HEK293T (cell line): ENCODE data around the gene COG2.

ENCODE experiments used
- ARNT ChIP-seq: fragments of 450-650 bp; IDR thresholded peaks from 2 replicates; pipeline ENCODE4 v1.6.1; 2017; ENCODE audit warnings: mild to moderate bottlenecking
- FOXA1 ChIP-seq: fragments of 450-650 bp; IDR thresholded peaks from 2 replicates; pipeline ENCODE4 v1.6.1; 2016; ENCODE audit warnings: mild to moderate bottlenecking
- FOXM1 ChIP-seq: fragments of 450-650 bp; IDR thresholded peaks from 2 replicates; pipeline ENCODE4 v1.6.1; 2017; ENCODE audit warnings: mild to moderate bottlenecking, borderline replicate concordance
- HDGF ChIP-seq: fragments of 450-650 bp; IDR thresholded peaks from 2 replicates; pipeline ENCODE4 v1.6.1; 2017; ENCODE audit warnings: antibody characterized with exemption, borderline replicate concordance
- L3MBTL2 ChIP-seq: fragments of 450-650 bp; conservative IDR thresholded peaks from 2 replicates; pipeline ENCODE4 v1.6.1; 2016; ENCODE audit warnings: mild to moderate bottlenecking
- SUZ12 ChIP-seq: fragments of 450-650 bp; IDR thresholded peaks from 2 replicates; pipeline ENCODE4 v1.6.1; 2016; ENCODE audit warnings: mild to moderate bottlenecking

GRCh38 chr1:230642263-230642959 lies at the start of gene COG2:
- TF ChIP-seq FOXM1 (peak; percentile 79; the same call in 1 of the 2 replicates), L3MBTL2 (0 out of 2 replicates have a peak, but pooled peaks have one; percentile 29), HDGF (peak; percentile 85; the same call in 1 of the 2 replicates), FOXA1 (no peak), SUZ12 (no peak), ARNT (no peak)
